CD4-positive, alpha-beta T cell treated with Interferon alpha-2 for 1 hour (primary cell): Measurements from ENCODE around the gene DNAH6.
"Not testable (repeated sequence)": the region's sequence is repeated elsewhere in the genome, so short reads cannot be mapped to it uniquely, and the experiment has no call there.

Experiments
- DNase-seq, 2 donors: peaks; one replicate each; pipeline ENCODE4 v3.0.0-alpha.2; 2020 to 2022

DNAH6 gene

DNA sequence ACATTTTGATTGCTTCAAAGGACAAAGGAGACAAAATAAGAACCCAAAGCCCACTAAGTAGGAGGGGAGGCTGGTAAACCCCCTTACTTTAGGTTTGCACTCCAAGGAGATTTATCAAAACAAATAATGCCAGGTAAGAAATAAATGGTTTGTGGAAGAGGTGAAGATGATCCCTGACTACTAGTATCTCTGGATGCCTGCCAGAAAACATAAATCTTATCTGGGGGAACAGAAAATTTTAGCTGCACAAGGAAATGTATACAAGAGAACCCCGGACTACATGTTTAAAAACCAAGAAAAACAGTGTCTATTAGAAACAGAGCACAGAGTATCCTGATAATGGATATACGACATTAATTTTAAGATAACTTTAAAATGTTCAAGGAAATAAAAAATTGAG, 250.5 kb downstream of the DNAH6 start:
- DNase-seq = no peak

DNA sequence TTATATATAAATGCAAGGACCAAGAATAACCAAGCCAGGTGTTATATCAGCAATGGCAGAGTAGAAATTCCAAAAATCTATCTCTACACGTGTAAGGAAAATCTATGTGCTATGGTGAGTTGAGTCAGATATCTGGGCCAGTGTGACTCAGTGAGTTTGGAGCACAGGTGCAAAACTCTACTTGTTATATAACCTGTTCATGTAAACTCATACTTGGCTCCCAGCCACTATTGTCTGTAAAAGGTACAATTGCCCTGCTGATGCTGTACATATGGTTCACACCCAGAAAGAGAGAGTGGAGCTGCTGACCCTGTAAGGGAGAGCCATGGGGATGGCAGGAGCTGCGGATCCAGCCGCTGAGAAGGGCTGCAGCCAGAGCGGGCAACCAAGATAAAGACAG, 252.5 kb downstream of the DNAH6 start:
- DNase-seq = no peak

DNA sequence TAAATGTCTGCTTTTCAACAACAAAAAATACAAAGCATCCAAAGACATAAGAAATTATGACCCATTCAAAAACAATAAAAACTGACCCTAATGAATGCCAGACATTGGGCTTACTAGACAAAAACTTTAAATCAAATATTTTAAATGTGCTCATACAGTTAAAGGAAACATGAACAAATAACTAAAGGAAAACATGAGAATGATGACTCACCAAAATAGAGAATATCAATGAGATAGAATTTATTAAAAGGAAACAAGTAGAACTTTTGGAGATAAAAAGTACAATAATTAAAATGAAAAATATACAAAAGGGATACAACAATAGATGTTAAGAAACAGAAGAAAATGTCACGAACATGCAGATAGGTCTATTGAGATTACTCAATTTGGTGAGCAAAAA, 254.0 kb downstream of the DNAH6 start:
- no peak for DNase-seq

DNA sequence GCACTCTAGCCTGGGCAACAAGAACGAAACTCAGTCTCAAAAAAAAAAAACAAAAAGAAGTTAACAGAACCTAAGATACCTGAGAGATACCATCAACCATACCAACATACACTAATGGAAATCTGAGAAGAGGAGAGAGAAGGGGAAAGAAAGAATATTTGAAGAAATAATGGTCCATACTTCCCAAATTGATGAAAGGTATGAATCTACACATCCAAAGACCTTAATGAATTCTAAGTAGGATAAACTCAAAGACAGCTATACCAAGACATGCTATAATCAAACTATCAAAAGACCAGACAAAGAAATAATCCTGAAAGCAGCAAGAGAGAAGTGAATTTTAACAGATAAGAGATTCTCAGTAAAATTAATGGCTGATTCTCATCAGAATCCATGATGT, 255.0 kb downstream of the DNAH6 start:
- no peak for DNase-seq

DNA sequence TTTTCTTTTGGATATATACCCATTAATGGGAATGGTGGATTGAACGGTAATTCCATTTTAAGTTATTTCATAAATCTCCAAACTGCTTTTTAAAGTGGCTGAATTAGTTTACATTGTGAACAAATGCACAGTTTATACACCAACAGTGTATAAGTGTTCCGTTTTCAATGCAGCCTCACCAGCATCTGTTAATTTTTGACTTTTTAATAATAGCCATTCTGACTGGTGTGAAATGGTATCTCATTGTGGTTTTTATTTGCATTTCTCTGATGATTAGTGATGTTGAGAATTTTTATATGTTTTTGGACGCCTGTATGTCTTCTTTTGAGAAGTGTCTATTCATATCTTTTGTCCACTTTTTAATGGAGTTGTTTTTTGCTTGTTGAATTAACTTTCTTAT, 257.3 kb downstream of the DNAH6 start:
- DNase-seq = not testable (repeated sequence)

DNA sequence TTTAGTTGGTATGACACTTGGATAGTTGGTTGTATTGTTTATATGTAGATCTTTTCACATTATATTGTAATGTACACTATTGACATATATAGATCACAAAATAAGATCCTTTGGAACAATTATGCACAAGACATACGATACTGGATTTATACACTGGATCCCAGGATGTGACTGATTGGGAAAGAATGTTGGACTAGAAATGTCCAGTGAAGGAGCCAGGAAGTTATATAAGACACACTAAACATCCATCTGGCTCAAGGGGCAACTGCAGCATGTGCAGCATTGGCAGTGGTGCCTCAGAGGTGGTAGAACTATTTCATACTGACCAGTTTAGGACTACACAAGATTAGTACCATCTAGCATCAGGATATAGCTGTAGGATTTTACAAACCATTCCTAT, 259.7 kb downstream of the DNAH6 start:
- DNase-seq = no peak

DNA sequence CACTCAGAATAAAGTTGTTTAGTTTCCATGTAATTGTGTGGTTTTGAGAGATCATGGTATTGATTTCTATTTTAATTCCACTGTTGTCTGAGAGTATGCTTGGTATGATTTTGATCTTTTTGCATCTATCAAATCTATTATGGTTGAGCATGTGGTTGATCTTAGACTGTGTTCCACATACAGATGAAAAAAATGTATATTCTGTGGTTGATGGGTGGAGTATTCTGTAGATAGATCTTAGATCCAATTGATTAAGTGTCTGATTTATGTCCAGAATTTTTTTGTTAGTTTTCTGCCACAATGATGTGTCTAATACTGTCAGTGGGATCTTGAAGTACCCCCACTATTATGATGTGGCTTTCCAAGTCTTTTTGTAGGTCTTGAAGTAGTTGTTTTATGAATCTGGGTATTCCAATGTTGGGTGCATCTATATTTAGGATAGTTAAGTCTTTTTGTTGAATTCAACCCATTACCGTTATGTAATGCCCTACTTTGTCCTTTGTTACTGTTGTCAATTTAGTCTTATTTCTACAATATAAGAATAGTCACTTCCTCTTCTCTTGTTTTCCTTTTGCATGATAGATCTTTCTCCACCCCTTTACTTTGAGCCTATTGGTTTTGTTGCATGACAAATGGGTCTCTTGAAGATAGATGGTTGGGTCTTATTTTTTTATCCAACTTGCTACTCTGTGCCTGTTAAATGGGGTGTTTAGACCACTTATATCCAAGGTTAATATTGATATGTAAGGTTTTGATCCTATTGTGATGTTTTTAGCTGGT, 262.8 kb downstream of the DNAH6 start:
- peak in 1 of 2 donors; percentile 34 for DNase-seq

DNA sequence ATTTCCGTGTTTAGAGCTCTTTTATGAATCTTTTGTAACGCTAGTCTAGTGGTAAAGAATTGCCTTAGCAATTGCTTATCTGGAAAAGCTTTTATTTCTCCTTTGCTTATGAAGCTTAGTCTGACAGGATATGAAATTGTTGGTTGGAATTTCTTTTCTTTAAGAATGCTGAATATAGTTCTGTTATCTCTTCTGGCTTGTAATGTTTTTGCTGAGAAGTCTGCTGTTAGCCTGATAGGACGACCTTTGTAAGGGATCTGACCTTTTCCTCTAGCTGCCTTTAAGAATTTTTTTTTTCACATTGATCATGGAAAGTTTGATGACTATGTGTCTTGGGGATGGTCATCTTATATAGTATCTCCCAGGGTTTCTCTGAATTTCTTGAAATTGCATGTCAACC, 263.5 kb downstream of the DNAH6 start:
- no peak for DNase-seq

DNA sequence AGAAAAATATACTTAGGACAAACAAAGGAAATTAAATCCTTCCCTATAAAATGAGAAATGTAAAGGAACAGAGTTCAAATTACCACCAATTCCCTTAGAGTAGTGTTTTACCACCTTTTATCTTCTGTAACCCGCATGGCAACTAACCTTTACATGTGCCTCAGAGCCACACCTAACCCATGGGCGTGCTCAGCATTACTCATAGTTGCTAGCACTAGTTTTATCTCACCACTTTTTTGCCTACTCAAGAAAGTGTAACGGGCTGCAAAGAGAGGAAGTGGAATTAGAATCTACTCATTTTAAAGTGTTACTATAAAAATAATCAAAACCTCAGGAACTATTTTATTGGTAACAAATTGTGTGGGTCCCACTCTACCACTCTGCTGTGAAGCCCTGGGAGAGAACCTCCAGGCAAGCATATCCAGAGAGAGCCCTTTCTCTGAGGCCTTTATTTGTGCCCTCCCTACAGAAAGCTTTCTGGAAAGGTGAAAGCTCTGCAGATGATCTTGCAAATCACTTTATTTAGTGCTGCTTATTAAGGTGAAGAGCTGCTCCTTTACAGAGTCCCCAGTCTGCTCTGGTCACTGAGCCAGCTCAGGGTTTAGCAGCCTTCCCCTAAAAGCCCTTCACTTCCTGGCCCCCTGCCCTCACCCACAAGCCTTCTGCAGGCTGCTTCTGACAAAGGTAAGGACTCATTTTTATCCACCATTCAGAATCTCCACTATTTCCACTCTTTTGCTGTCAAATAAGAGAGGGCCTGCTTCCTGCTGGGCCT, 265.8 kb downstream of the DNAH6 start:
- DNase-seq = peak; percentile 48 to 73

DNA sequence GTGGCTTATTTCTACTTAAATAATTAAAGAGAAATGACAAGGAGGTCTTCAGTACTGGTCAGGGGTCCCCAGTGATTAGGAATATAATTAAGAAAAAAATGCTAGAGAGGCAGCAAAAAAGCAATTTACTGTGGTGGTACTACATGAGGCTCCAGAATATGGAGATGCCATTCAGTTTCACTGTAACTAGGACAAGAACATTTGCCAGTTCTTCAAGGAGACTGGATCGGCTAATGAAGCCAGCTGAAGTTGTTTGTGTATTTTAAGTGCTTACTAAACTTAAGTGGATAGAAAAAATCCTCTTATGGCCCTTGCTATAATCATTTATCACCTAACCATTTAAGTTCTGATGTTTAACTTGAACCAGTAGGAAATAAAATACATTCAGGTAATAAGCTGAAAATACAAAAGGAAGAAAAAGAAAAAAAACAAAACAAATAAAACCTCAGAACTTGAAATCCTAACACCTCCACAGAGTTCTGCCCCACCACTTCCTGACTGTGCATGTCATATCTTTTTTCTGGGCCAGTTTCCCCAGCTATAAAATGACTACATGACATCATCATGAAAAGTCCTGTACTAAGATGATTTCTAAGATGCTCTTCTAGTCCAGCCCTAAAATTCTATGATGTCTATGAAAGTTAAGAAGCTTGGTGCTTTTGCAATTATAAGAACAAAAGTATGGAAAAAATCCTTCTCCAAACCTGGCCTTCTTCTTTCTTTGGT, 266.6 kb downstream of the DNAH6 start:
- DNase-seq = peak; percentile 49 to 79

DNA sequence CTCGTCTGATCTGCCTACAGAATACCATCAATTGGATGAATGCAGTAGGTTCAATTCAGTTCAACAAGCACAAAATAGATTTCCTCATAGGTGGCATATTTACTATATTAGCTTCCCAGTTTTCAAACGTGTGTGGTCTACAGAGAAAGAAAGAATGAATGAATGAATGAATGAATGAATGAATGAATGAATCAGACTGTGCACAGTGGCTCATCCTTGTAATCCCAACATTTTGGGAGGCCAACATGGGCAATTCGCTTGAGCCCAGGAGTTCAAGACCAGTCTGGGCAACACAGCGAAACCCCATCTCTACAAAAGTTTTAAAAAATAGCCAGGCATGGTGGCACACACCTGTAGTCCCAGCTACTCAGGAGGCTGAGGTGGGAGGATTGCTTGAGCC, 269.7 kb downstream of the DNAH6 start:
- DNase-seq = no peak

DNA sequence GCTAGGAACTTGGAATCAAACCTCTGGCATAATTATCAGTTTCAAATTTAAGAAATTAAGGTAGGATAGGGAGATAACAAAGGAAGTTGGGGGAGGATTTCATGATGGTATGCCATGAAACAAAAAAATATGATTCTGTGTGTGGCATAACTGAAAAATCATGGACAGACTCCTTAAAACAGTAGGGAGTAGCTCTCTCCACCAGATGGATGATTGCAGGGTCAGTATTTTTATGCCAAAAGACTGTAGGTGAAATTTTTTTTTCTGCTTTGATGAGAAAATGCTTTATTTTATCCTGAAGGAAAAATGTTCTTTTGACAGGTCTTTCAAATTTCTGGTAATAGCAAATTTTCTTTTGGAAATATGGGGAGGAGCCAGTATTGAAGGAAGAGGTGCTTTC, 270.3 kb downstream of the DNAH6 start:
- DNase-seq = no peak

DNA sequence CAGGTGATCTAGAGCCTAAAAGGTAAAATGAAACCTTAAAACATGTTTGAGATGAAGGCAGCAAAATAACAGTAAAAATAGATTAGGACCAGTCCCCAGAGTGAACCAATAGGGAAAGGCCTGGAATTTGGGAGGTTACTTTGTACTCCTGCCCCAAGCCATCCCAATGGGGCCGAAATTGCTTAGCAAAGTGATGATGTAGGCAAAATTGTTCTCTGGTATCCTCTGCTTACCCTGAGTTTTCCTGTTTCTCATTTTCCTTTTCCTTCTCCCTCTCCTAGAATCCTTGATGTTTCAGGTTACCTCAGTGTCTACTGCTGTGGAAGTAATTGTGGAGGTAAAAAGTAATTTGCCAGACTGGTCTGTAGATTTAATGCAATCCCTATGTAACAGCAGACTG, 271.7 kb downstream of the DNAH6 start:
- no peak for DNase-seq

DNA sequence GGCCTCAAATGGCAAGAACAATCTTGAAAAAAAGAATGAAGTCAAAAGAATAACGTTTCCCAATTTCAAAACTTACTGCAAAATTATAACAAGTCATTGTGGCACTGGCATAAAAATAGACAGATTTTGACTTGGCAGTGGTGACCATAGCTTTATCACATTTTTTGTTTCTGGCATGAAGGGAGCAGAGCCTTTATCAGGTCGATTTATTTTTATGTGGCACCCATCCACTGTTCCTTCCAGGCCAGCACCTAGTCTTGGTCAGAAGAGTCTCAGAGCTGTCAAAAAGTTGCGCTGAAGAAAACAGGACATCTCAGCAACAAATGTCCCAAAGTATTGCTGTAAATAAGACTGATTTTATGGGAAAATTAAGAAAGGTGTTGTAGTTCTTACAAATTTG, 272.2 kb downstream of the DNAH6 start:
- DNase-seq = no peak

DNA sequence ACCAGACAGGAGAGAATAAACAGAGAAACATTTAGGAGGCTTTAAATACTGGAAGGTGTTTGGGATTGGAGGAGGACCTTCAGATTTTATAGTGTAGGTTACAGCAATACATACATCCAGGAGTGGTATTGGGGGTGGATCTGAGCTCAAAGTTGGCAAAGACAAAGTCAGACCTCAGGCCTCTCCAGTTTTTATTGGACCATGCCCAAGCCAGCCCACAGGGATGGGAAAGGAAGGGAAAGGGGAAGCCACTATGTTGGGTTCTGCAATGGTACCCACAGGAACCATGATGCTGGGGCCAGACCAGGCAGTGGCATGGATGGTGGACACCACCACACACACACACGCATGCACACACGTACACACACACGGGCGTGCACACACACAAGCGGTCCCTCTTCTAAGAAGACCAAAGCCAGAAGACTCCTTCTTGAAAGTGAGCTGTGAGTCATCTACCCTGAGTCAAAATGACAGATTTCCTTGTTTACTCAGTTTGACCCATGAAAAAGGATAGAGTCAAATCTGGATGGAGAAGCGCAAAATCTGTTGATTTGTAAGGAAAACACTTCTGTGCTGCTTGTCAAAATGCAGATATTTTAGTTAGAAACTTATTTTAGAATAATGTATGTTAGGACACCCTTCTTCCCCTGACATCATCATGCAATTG, 276.7 kb downstream of the DNAH6 start:
- DNase-seq = no peak

DNA sequence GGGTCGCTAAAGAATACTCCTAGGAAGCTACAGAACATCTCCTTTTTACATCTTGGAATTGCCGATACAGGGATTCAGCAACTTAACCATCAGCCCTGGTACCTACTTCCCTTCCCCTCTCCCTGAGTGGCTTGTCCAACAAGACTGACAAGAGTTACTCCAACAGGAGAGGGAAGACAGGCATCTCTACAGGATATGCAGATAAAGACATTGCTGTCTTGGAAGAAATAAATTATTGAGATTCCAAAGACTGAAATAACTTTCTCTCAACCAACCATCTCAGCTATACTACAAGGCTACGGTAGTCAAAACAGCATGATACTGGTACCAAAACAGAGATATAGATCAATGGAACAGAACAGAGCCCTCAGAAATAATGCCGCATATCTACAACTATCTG, 277.3 kb downstream of the DNAH6 start:
- DNase-seq = no peak

DNA sequence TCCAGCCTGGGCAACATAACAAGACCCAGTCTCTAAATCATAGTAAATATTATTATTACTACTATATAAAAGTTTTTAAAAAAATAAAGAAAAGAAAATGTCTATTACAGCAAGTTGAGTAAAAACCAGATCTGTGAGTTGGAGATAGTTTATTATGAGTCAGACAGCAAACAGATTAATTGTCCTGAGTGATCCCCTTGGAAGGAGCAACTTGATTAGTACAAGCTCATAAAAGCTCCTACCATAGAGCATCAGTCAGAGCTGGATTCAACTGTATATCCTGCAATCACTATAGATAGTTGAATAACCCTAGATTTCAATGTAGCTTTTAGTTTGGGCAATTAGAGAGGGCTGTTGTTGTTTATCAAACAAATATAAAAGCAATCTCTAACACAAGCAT, 280.5 kb downstream of the DNAH6 start:
- DNase-seq = no peak

DNA sequence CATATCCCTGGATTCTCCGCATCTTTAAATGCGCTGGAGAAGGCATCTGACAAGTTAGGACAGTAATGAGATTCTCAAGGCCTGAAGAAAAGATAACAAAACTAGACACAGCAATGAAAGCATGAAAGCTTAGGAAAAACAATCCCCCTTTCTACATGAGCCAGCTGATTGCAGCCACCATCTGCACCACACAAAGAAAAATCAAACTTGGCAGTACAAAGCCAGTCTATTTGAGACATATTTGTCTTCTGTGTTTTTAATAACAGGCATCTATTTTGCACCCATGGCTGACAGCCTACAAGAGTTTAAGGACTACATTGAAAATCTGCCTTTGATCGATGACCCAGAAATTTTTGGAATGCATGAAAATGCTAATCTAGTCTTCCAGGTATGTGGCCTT, 281.0 kb downstream of the DNAH6 start:
- no peak for DNase-seq

DNA sequence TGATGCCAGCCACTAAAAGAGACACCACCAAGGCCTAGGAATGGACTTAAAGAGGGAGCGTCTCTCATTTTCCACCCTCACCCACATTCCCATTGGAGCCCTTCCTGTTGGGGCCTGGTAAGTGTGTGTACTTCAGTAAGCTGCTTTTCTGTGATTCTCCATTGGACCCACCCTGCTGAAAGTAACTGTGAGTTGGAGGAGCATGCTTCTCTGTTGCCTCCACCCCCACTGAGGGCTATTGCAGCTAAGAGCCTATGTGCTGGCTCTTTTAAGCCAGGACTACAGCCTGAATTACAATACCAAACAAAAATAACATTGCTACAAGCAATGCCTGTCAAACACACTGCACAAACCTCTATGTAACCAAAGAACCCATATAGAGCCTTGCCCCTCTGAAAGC, 283.5 kb downstream of the DNAH6 start:
- no peak for DNase-seq

DNA sequence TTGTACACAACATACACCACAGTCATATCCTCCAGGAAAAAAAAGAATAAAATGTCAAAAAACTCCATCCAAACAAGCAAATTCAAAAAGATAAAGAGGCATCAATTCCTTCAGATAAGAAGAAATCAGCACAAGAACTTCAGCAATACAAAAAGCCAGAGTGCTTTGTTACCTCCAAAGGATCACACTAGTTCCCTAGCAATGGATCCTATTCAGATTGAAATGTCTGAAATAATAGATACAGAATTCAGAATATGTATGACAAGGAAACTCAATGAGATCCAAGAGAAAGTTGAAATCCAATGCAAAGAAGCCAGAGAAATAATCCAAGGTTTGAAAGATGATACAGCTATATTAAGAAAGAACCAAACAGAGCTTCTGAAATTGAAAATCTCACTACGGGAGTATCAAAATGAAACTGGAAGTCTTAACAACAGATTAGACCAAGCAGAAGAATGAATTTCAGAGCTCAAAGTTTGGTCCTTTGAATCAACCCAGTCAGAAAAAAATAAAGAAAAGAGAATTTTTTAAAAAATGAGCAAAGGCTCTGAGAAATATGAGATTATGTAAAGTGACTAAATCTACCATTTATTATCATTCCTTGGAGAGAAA, 284.0 kb downstream of the DNAH6 start:
- no peak for DNase-seq

DNA sequence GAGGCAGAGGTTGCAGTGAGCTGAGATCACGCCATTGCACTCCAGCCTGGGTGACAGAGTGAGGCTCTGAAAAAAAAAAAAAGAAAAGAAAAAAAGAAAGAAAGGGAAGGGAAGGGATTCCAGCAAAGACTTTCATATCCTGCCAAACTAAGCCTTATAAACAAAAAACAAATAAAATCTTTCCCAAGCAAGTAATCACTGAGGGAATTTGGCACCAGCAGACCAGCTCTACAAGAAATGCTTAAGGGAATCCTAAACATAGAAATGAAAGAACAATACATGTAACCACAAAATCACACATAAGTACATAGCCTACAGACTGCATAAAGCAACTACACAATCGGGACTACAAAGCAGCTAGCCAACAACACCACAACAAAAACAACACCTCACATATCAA, 285.5 kb downstream of the DNAH6 start:
- DNase-seq = no peak

DNA sequence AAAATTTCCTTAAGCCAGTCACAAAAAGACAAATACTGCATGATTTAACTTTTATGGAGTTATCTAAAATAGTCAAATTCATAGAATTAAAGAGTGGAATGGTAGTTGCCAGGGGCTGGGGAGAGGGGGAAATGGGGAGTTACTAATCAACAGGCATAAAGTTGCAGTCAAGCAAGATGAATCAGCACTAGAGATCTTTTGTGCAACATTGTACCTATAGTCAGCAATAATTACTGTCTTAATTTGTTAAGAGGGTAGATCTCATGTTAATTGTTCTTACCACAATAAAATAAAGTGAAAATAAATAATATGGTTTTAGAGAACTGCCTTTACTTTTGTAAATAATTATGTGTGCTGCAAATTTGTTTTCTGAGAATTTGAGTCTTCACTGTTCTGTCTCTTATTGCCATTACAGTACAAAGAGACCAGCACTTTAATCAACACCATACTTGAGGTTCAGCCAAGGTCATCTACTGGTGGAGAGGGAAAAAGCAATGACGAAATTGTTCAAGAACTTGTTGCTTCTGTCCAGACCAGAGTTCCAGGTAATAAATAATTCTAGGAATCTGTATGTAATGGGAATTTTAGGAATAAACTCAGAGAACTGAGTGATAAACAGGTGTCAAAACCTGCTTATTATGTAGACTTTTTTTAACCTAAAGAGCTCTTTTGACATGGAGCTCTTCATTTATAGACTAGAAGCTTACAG, 289.1 kb downstream of the DNAH6 start:
- no peak for DNase-seq
